Inflammatory macrophage treated with lipopolysaccharide for 4 hours (primary cell): ENCODE results near the gene RPRM.
"Not testable (repeated sequence)": the region's sequence is repeated elsewhere in the genome, so short reads cannot be mapped to it uniquely, and the experiment has no call there.

Experiments
- DNase-seq: peaks from one replicate; pipeline ENCODE4 v3.0.0-alpha.2; 2020

Gene RPRM

GRCh38 chr2:153455403-153455802 lies 23.2 kb downstream of the RPRM start:
- DNase-seq, result no peak

GRCh38 chr2:153451611-153452010 lies 27.0 kb downstream of the RPRM start:
- no peak for DNase-seq

GRCh38 chr2:153443106-153443505 lies 35.5 kb downstream of the RPRM start:
- DNase-seq, result no peak

DNA sequence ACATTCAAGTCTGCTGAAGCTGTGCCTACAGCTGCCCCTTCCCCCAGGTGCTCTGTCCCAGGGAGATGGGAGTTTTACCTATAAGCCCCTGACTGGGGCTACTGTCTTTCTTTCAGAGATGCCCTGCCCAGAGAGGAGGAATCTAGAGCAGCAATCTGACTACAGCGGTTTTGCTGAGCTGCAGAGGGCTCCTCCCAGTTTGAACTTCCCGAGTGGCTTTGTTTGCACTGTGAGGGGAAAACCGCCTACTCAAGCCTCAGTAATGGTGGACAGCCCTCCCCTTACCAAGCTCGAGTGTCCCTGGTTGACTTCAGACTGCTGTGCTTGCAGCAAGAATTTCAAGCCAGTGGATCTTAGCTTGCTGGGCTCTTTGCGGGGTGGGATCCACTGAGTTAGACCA lies 35.9 kb downstream of the RPRM start:
- not testable (repeated sequence) for DNase-seq

DNA sequence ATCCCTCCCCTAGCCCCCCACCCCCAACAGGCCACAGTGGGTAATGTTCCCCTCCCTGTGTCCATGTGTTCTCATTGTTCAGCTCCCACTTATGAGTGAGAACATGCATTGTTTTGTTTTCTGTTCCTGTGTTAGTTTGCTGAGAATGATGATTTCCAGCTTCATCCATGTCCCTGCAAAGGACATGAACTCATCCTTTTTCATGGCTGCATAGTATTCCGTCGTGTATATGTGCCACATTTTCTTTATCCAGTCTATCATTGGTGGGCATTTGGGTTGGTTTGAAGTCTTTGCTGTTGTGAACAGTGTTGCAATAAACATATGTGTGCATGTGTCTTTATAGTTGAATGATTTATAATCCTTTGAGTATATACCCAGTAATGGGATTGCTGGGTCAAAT lies 38.5 kb downstream of the RPRM start:
- not testable (repeated sequence) for DNase-seq

GRCh38 chr2:153433403-153433802 lies 45.2 kb downstream of the RPRM start:
- no peak for DNase-seq

- DNase-seq, result no peak
Observed at GRCh38 chr2:153432381-153432780, 46.2 kb downstream of the RPRM start.

DNA sequence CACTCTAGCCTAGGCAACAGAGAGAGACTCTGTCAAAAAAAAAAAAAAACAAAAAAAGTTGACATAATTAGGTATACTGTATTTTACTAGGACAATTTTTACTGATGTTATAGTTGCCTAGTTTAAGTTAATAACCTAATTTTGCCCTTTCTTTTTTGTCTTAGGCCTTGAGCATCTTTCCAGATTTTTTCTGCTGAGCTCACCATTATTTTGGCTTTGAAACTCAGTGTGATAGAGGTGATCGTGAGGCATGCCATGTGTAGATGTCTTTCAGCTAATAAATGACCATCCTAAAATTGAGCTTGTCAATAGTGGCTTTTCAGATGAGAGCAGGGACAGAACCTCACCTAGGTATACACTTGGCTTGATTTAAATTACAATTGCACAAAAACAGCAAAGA lies 47.4 kb downstream of the RPRM start:
- no peak for DNase-seq
